Stimulated activated CD8-positive, alpha-beta memory T cell treated with anti-CD3 and anti-CD28 coated beads, Interleukin-2, amount 100 ng/mL, for 48 hours (primary cell): ENCODE measurements around the gene EGLN2.
A peak's percentile ranks its signal among the peaks of the same experiment; 100 is the strongest.
"Not testable (repeated sequence)": the region's sequence is repeated elsewhere in the genome, so short reads cannot be mapped to it uniquely, and the experiment has no call there.

Experiments used
- DNase-seq, 2 donors: peaks; one replicate each; pipeline ENCODE4 v3.0.0-alpha.2; 2020; ENCODE audit warnings: low read depth in 2 of 2

Gene EGLN2

GRCh38 chr19:40798683-40799557 is at the start of gene EGLN2:
Gene EGLN2 (plus strand): TSS chr19:40799191. CDS start chr19:40800573, 1,382 bp downstream.
- DNase-seq = peak; percentile 100

GRCh38 chr19:40750058-40750873 is 48.7 kb upstream of the EGLN2 start, which contains the start of gene ACTMAP:
Gene ACTMAP (minus strand): TSS chr19:40750477. CDS start chr19:40749803, 674 bp downstream.
- peak; percentile 95 to 99 for DNase-seq

- DNase-seq = peak; percentile 92 to 93
Observed at GRCh38 chr19:40750874-40751537, 48.0 kb upstream of the EGLN2 start, which contains the start of gene SNRPA. Gene SNRPA (plus strand): TSS chr19:40751203. CDS start chr19:40751409, 206 bp downstream.

- no peak for DNase-seq
Observed at GRCh38 chr19:40752257-40752781, 46.7 kb upstream of the EGLN2 start.

GRCh38 chr19:40754611-40755247 is 44.3 kb upstream of the EGLN2 start:
- peak; percentile 42 to 58 for DNase-seq

GRCh38 chr19:40755248-40755624 is 43.8 kb upstream of the EGLN2 start:
- DNase-seq = no peak

- no peak for DNase-seq
Observed at GRCh38 chr19:40755791-40756190, 43.2 kb upstream of the EGLN2 start.

GRCh38 chr19:40756502-40757110 is 42.4 kb upstream of the EGLN2 start:
- DNase-seq = peak; percentile 30 to 60

- DNase-seq = no peak
Observed at GRCh38 chr19:40758491-40758890, 40.5 kb upstream of the EGLN2 start.

- DNase-seq = no peak
Observed at GRCh38 chr19:40759352-40759751, 39.6 kb upstream of the EGLN2 start.

- DNase-seq = no peak
Observed at GRCh38 chr19:40762754-40763470, 36.1 kb upstream of the EGLN2 start.

GRCh38 chr19:40763526-40763925 is 35.5 kb upstream of the EGLN2 start:
- DNase-seq = no peak

- DNase-seq = peak in 1 of 2 donors; percentile 43
Observed at GRCh38 chr19:40763963-40764362, 35.0 kb upstream of the EGLN2 start.

GRCh38 chr19:40766385-40766784 is 32.6 kb upstream of the EGLN2 start:
- not testable (repeated sequence) for DNase-seq

- DNase-seq = no peak
Observed at GRCh38 chr19:40768869-40769268, 30.1 kb upstream of the EGLN2 start.

- DNase-seq = not testable (repeated sequence)
Observed at GRCh38 chr19:40771101-40771862, 27.7 kb upstream of the EGLN2 start.

GRCh38 chr19:40774916-40775631 is 23.9 kb upstream of the EGLN2 start, which contains the start of gene MIA:
Gene MIA (plus strand): TSS chr19:40775521. CDS start chr19:40775543, 22 bp downstream.
- DNase-seq = no peak

GRCh38 chr19:40775632-40776022 is 23.4 kb upstream of the EGLN2 start:
- DNase-seq = no peak
